ENCODE data around the gene IL1RAPL1.

The IL1RAPL1 gene

GRCh38 chrX:28586981-28587551 lies at the start of gene IL1RAPL1:
Gene IL1RAPL1, plus strand, starts transcription at chrX:28587446.
- intact Hi-C loops (cut with DNase I) = loop anchor here (5.0 kb wide), 1 partner anchor 260 kb away; no protein-coding TSS in a partner anchor
- DNase-seq = peak in 30 of 42 donors; percentile 25 to 79 (median 50)

GRCh38 chrX:28542791-28543190 lies 44.5 kb upstream of the IL1RAPL1 start:
- DNase-seq = no peak
- intact Hi-C loops (cut with DNase I) = no loop called here

- DNase-seq = no peak
- intact Hi-C loops (cut with DNase I) = no loop called here
These were observed 37.4 kb upstream of the IL1RAPL1 start for GRCh38 chrX:28549838-28550237.

GRCh38 chrX:28550331-28550872 lies 36.8 kb upstream of the IL1RAPL1 start:
- DNase-seq = no peak
- intact Hi-C loops (cut with DNase I) = no loop called here

- intact Hi-C loops (cut with DNase I) = no loop called here
These were observed 34.9 kb upstream of the IL1RAPL1 start for GRCh38 chrX:28552322-28552721.

GRCh38 chrX:28552882-28553829 lies 34.1 kb upstream of the IL1RAPL1 start:
- DNase-seq = no peak
- intact Hi-C loops (cut with DNase I) = no loop called here

More at GRCh38 chrX:28552322-28552721, 34.9 kb upstream of the IL1RAPL1 start:
- no peak for DNase-seq

GRCh38 chrX:28576117-28576516 lies 11.1 kb upstream of the IL1RAPL1 start:
- no peak for DNase-seq
- intact Hi-C loops (cut with DNase I) = no loop called here

GRCh38 chrX:28581522-28581921 lies 5.7 kb upstream of the IL1RAPL1 start:
- no peak for DNase-seq
- intact Hi-C loops (cut with DNase I) = no loop called here

- intact Hi-C loops (cut with DNase I) = no loop called here
- peak in 5 of 42 donors; percentile 9 to 43 (median 15) for DNase-seq
These were observed 4.7 kb upstream of the IL1RAPL1 start for GRCh38 chrX:28582511-28582910.

GRCh38 chrX:28584025-28584424 lies 3.2 kb upstream of the IL1RAPL1 start:
- DNase-seq = no peak
- intact Hi-C loops (cut with DNase I) = no loop called here

GRCh38 chrX:28585767-28586166 lies 1.5 kb upstream of the IL1RAPL1 start:
- intact Hi-C loops (cut with DNase I) = loop anchor here (5.0 kb wide), 1 partner anchor 262 kb away; no protein-coding TSS in a partner anchor
- peak in 1 of 42 donors; percentile 43 for DNase-seq

GRCh38 chrX:28586286-28586685 lies 960 bp upstream of the IL1RAPL1 start:
- peak in 39 of 42 donors; percentile 24 to 74 (median 48) for DNase-seq
- intact Hi-C loops (cut with DNase I) = loop anchor here (5.0 kb wide), 1 partner anchor 261 kb away; no protein-coding TSS in a partner anchor

GRCh38 chrX:28589046-28589445 lies 1.8 kb downstream of the IL1RAPL1 start:
- intact Hi-C loops (cut with DNase I) = loop anchor here (5.0 kb wide), 1 partner anchor 258 kb away; no protein-coding TSS in a partner anchor
- DNase-seq = peak in 1 of 42 donors; percentile 3

- peak in 2 of 42 donors; percentile 22 to 44 for DNase-seq
- intact Hi-C loops (cut with DNase I) = no loop called here
These were observed 3.1 kb downstream of the IL1RAPL1 start for GRCh38 chrX:28590396-28590795.

GRCh38 chrX:28591542-28591941 lies 4.3 kb downstream of the IL1RAPL1 start:
- peak in 1 of 42 donors; percentile 57 for DNase-seq
- intact Hi-C loops (cut with DNase I) = no loop called here

GRCh38 chrX:28595346-28595745 lies 8.1 kb downstream of the IL1RAPL1 start:
- intact Hi-C loops (cut with DNase I) = no loop called here
- no peak for DNase-seq

GRCh38 chrX:28599957-28600356 lies 12.7 kb downstream of the IL1RAPL1 start:
- intact Hi-C loops (cut with DNase I) = no loop called here

GRCh38 chrX:28609003-28609402 lies 21.8 kb downstream of the IL1RAPL1 start:
- intact Hi-C loops (cut with DNase I) = no loop called here
- DNase-seq = no peak

More at GRCh38 chrX:28599957-28600356, 12.7 kb downstream of the IL1RAPL1 start:
- DNase-seq = no peak

GRCh38 chrX:28609917-28610613 lies 22.8 kb downstream of the IL1RAPL1 start:
- DNase-seq = no peak
- intact Hi-C loops (cut with DNase I) = no loop called here

Measured in head of caudate nucleus (tissue), 42 donors.